GM21515 (cell line): ENCODE data around the gene C17orf114.
A peak's percentile ranks its signal among the peaks of the same experiment; 100 is the strongest.

ENCODE experiments used
- ATAC-seq: cut with Tn5 transposase; IDR thresholded peaks from one replicate; pipeline ENCODE4 v1.9.1; 2021; ENCODE audit not compliant: unreplicated experiment

Gene C17orf114

GRCh38 chr17:4823373-4824089 is 21.4 kb upstream of the C17orf114 start:
- ATAC-seq, result no peak

GRCh38 chr17:4822835-4823234 is 20.7 kb upstream of the C17orf114 start:
- ATAC-seq, result no peak

GRCh38 chr17:4818276-4818675 is 16.1 kb upstream of the C17orf114 start:
- no peak for ATAC-seq

- no peak for ATAC-seq
These were observed 14.7 kb upstream of the C17orf114 start for GRCh38 chr17:4816826-4817225.

GRCh38 chr17:4815043-4815675 is 13.0 kb upstream of the C17orf114 start:
- no peak for ATAC-seq

DNA sequence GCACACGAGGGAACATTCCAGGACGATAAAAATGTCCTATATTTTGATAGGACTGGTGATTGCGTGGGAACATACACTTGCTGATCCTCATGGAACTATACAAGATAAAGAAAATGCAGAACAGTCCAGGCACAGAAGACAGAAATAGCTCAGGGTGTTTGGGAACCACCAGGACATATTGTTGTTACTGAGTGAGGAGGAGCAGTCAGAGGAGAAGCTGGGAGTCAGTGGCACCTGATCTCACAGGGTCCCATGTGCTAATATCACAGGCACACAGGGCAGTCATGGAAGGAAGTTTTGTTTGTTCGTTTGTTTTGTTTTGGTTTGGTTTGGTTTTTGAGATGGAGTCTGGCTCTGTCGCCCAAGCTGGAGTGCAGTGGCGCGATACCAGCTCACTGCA is 10.6 kb upstream of the C17orf114 start:
- ATAC-seq, result no peak

- no peak for ATAC-seq
These were observed 9.3 kb upstream of the C17orf114 start for GRCh38 chr17:4811471-4811870.

- no peak for ATAC-seq
These were observed 8.7 kb upstream of the C17orf114 start for GRCh38 chr17:4810696-4811290.

DNA sequence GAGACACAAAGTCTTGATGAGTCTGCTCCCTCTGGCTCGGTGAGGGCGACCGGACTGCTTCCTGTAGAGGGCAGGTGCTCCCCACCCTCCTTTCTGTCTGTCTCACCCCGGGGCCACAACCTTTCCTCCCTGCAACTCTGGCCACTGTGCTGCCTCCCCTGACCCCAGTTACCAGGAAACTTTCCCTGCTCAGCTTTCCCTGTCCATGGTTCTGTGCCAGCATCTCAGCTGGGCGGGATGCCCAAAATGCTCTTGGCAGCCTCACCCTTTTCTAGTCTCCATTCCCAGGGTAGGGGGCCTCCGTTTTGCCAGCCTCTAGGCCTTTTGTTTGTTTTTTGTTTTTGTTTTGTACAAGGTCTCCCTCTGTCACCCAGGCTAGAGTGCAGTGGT is 6.2 kb upstream of the C17orf114 start:
- ATAC-seq, result no peak

- ATAC-seq, result no peak
These were observed 5.7 kb upstream of the C17orf114 start for GRCh38 chr17:4807605-4808377.

DNA sequence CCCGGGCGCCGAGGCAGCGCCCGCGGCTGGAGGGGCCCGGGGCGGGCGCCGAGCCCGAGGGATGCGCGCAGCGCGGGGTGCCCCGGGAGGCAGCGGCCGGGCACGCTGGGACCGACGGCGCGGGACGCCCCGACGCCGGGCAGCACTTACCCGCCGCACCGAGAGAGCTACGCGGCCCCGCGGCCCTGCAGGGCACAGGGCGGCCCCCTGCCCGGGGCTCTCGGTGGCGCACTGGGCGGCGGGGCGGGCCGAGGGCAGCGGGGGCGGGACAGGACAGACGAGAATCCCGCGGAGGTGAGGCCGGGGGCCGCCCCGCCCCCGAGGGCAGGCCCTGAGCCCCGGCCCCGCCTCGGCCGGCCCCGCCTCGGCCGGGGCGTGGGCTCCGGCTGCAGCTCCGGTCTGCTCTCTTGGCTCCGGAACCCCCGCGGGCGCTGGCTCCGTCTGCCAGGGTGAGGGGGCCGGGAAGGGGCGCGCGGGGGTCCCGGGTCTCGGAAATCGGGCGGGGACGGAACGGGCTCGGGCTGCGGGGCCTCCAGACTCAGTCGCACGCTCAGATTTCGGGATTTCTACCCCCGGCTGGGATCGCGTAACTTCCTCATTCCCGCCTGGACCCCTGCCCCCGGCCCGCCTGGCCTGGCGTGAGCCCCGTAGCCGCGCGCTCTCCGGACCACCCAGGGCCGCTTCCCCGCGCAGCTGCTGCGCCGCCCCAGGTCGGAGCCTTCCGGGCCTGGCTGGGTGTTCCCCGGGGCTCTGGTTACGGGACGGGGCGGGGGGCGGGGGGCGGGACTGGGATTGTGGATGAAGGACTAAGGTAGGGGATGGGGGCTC is 4.9 kb upstream of the C17orf114 start, which contains the start of gene PLD2:
TSS of gene PLD2 (plus strand) at position 376 of the 828 bp plus-strand sequence. CDS start 621 bp downstream, outside the sequence.
- ATAC-seq, result peak; percentile 80

- ATAC-seq, result peak; percentile 31
These were observed 4.3 kb upstream of the C17orf114 start for GRCh38 chr17:4806456-4806776.

GRCh38 chr17:4800462-4801196 is 1.5 kb downstream of the C17orf114 start:
- ATAC-seq, result no peak

DNA sequence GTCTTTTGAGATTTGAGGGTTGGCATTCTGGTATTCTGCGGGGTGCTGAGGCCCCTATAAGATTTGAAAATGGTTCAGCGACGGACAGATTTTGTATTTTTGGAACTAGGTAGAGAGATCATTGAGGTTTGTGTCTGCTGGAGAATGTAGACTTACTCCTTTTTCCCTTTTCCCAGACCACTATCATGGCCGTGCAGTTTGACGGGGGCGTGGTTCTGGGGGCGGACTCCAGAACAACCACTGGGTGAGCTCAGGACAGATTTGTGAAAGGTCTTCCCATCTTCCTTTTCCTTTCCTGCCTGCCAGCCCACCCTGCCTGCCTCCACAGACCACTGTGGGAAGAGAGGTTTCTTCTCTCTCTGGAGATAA is 5.6 kb downstream of the C17orf114 start:
- ATAC-seq, result peak; percentile 12

GRCh38 chr17:4795168-4795567 is 7.0 kb downstream of the C17orf114 start:
- ATAC-seq, result no peak

DNA sequence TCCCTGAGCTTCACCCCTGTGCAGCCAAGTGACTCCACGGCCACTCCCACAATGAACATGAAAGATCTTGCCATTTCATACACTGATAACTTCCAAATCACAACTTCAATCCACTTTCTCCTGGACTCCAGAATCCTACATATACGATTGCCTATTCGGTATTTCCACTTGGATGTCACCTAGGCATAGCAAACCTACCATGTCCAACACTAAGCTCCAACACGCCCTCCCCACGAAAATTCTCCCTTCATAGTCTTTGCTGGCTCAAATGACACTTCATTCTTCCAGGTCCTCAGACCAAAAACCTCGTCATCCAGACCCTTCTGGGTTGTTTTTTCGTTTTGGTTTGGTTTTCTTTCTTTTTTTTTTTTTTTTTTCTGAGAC is 11.4 kb downstream of the C17orf114 start:
- ATAC-seq, result no peak

DNA sequence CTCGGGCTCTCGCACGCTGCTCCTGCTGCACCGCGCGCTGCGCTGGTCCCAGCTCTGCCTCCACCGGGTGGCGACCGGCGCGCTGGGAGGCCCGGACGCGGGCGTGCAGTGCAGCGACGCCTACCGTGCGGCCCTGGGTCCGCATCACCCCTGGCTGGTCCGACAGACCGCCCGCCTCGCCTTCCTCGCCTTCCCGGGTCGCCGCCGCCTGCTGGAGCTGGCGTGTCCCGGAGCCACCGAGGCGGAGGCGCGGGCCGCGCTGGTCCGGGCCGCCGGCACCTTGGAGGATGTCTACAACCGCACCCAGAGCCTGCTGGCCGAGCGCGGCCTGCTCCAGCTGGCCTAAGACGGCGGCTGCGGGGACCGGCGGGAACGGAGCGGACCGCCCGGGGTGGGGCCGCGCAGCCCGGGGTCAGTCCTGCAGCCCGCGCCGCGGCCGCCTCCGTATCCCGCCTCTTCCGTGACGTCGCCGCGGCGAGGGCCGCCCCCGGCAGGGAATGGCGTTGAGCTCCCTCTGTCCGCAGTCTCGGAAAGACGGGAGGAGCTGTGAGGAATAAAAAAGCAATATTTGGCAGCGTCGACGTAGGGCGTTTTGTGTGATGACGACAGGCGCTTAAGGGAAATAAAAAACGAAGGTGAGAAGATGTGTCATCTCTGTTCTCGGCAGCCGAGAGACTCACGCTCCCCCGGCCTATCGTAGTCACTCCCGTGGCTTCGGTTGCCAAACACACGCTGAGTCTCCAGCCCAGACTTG is 12.0 kb downstream of the C17orf114 start:
- ATAC-seq, result peak; percentile 79

DNA sequence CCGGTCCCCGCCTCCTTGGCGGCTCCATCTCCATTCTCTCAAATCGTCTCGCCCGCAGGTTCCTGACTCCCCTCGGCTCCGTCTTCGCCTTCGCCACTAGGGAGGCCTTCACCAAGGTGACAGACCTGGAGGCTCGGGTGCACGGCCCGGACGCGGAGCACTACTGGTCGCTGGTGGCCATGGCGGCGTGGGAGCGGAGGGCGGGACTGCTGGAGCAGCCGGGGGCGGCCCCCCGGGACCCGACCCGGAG is 12.5 kb downstream of the C17orf114 start:
- ATAC-seq, result no peak

DNA sequence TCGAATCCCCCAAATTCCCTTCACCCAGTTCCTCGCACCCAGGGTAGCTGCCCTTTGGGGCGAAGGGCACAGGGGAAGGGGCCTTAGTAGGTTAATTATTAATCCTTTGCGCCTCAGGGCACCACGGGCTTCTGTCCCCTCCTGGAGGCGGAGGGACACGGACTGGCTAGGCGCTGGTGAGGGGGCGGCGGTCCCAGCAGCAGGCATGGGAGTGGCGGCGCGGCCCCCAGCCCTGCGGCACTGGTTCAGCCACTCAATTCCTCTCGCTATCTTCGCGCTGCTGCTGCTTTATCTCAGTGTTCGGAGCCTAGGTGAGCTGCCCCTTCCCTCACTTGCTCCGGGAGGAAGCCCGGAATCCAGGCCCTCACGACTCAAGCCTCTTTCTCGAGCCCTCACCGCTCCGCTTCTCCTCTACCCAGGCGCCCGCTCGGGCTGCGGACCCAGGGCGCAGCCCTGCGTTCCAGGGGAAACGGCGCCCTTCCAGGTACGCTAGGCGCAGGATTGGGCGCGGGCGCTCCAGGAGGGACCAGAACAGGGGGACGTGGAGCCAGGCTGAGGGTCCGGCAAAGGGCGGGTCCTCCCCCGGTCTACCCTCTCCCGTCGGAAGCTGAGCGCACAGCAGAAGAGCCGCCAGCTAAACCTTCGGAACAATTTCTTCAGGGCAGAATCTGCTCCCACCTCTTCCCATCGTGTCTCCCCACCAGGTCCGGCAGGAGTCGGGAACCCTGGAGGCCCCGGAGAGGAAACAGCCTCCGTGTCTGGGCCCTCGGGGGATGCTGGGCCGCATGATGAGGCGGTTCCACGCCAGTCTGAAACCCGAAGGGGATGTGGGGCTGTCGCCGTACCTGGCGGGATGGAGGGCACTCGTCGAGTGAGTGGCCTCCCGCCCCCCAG is 13.1 kb downstream of the C17orf114 start, which contains the start of gene GLTPD2:
TSS of gene GLTPD2 (plus strand) at position 158 of the 894 bp plus-strand sequence. CDS start at position 206, 48 bp downstream.
- peak; percentile 12 for ATAC-seq
